ENCODE data around the gene SERPINE2. TPM values are rescaled to one million over a fixed set of nuclear protein-coding genes. Genes with fewer than 3 reads are reported as not detected.

Gene SERPINE2
- total RNA-seq, 1 donor, result 658 TPM

DNA sequence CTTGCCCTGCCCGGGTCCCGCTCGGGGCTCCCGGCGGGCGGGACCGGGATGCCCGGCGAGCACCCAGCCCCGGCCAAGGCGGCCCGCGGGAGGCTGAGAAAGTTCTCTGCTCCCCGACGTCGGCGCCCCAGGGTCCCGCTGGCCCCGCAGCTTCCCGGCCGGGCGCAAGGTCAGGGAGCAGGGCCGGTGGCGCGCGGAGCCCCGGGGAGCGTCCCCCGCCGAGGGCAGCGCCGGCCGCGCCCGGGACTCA lies 331 bp downstream of the SERPINE2 start:
- H4K20me1 ChIP-seq (ENCODE audit: insufficient read depth, low read length), result peaks cover 32% of the 10 kb centered on the region
- H2AFZ ChIP-seq (ENCODE audit: low read length), result no peak overlapping the region
- H3K27ac ChIP-seq (ENCODE audit: low read depth, low read length), result peak overlapping the region; percentile 17
- peaks cover 3% of the 10 kb centered on the region for H3K36me3 ChIP-seq (ENCODE audit: insufficient read depth, low read length)
- peaks cover 48% of the 10 kb centered on the region for H3K79me2 ChIP-seq (ENCODE audit: insufficient read depth, low read length)
- H3K27me3 ChIP-seq (ENCODE audit: insufficient read depth, low read length), result no peaks in the 10 kb centered on the region
- no peaks in the 10 kb centered on the region for H3K9me3 ChIP-seq (ENCODE audit: low read depth, low read length)
- peak; percentile 91 for DNase-seq (ENCODE audit: insufficient read length, low spot score, missing footprints)
- peaks cover 9% of the 10 kb centered on the region for H3K4me1 ChIP-seq (ENCODE audit: insufficient read depth, low read length)
- TF ChIP-seq, protein P1, sequence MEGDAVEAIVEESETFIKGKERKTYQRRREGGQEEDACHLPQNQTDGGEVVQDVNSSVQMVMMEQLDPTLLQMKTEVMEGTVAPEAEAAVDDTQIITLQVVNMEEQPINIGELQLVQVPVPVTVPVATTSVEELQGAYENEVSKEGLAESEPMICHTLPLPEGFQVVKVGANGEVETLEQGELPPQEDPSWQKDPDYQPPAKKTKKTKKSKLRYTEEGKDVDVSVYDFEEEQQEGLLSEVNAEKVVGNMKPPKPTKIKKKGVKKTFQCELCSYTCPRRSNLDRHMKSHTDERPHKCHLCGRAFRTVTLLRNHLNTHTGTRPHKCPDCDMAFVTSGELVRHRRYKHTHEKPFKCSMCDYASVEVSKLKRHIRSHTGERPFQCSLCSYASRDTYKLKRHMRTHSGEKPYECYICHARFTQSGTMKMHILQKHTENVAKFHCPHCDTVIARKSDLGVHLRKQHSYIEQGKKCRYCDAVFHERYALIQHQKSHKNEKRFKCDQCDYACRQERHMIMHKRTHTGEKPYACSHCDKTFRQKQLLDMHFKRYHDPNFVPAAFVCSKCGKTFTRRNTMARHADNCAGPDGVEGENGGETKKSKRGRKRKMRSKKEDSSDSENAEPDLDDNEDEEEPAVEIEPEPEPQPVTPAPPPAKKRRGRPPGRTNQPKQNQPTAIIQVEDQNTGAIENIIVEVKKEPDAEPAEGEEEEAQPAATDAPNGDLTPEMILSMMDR (IDR thresholded peaks at IDR 0.05; ENCODE audit: extremely low read depth, low read depth, low read length), result no peak
- peak overlapping the region; percentile 87 for H3K4me3 ChIP-seq (ENCODE audit: insufficient read depth, low read length)
- H3K4me2 ChIP-seq (ENCODE audit: insufficient read depth, low read length), result peak overlapping the region; percentile 96

DNA sequence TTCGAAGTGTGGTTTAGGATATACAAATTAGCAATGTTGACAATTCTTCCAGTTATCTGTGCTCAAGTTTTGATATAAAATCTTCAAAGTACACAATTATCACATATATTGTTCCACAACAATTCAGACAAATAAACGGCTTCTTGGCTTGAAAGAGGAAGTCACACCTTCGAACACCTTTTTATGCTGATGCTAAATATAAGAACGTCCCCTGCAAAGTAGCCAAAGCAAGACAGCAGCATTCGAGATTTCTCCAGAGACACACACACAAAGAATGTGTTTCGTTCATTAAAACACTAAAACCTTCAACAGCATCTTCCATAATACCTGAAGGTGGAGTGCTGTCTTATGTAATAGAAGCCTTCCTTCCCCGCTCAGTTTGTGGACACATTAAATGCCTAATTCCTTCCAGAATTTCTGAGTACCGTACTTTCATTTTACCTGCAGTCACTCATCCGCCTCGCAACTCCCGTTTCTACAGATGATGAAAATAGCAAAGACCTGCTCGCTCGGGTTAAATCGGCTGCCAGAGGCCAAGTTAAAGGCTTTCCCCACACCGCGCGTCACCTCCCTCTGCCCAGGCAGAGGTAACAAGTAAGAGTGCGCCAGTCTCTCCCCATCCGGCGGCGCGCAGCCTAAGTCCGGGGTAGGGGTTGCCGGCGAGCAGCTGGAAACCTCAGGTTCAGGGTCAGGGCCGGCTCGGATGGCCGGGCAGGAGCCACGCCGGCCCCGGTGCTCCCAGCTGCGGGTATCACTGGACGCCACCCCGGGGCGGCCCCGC lies 847 bp downstream of the SERPINE2 start:
- peak overlapping the region; percentile 78 for H2AFZ ChIP-seq (ENCODE audit: low read length)
- H3K36me3 ChIP-seq (ENCODE audit: insufficient read depth, low read length), result peaks cover 3% of the 10 kb centered on the region
- TF ChIP-seq, protein P1 (IDR thresholded peaks at IDR 0.05; ENCODE audit: extremely low read depth, low read depth, low read length), result no peak
- peaks cover 9% of the 10 kb centered on the region for H3K4me1 ChIP-seq (ENCODE audit: insufficient read depth, low read length)
- no peaks in the 10 kb centered on the region for H3K9me3 ChIP-seq (ENCODE audit: low read depth, low read length)
- no peaks in the 10 kb centered on the region for H3K27me3 ChIP-seq (ENCODE audit: insufficient read depth, low read length)
- peak overlapping the region; percentile 96 for H3K4me2 ChIP-seq (ENCODE audit: insufficient read depth, low read length)
- peak overlapping the region; percentile 87 for H3K4me3 ChIP-seq (ENCODE audit: insufficient read depth, low read length)
- H3K27ac ChIP-seq (ENCODE audit: low read depth, low read length), result peak overlapping the region; percentile 17
- peaks cover 53% of the 10 kb centered on the region for H3K79me2 ChIP-seq (ENCODE audit: insufficient read depth, low read length)
- peaks cover 32% of the 10 kb centered on the region for H4K20me1 ChIP-seq (ENCODE audit: insufficient read depth, low read length)
- DNase-seq (ENCODE audit: insufficient read length, low spot score, missing footprints), result peak; percentile 92

DNA sequence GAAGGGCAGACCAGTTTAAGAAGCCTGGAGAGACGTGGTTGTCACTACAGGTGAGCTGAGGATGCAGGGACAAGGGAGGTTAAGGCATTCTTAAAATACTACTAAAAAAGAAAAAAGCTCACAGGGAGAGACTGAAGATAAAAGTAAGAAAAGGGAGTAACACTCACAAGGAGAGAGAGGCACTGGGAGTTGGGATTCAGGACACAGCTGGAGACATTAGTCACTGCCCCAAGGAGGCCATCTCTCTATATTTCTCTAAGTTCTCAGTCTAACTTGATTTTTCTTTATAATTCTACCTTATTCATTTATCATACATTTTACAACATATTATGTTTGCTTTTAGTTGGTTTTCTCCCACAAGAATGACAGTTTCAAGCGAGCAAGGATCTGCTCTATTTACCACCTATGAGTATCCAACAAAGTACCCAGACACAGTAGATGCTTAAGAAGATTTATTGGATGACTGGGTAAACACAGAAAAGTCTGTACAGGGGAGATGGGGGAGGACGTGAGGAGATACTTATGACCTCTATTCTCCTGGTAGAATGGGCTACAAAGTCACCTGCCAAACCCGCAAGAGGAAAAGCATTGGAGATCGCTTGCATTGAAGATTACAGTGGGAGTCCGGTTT lies 2.2 kb downstream of the SERPINE2 start:
- Histone ChIP-seq H2AFZ (ENCODE audit: low read length) (no peak overlapping the region), H4K20me1 (ENCODE audit: insufficient read depth, low read length) (peaks cover 42% of the 10 kb centered on the region), H3K4me2 (ENCODE audit: insufficient read depth, low read length) (peak overlapping the region; percentile 96), H3K4me1 (ENCODE audit: insufficient read depth, low read length) (peaks cover 9% of the 10 kb centered on the region), H3K27ac (ENCODE audit: low read depth, low read length) (no peak overlapping the region), H3K9me3 (ENCODE audit: low read depth, low read length) (no peaks in the 10 kb centered on the region), H3K27me3 (ENCODE audit: insufficient read depth, low read length) (no peaks in the 10 kb centered on the region), H3K4me3 (ENCODE audit: insufficient read depth, low read length) (peak overlapping the region; percentile 87), H3K79me2 (ENCODE audit: insufficient read depth, low read length) (peaks cover 67% of the 10 kb centered on the region), H3K36me3 (ENCODE audit: insufficient read depth, low read length) (peaks cover 10% of the 10 kb centered on the region)
- no peak for DNase-seq (ENCODE audit: insufficient read length, low spot score, missing footprints)
- TF ChIP-seq, protein P1 (IDR thresholded peaks at IDR 0.05; ENCODE audit: extremely low read depth, low read depth, low read length), result no peak

DNA sequence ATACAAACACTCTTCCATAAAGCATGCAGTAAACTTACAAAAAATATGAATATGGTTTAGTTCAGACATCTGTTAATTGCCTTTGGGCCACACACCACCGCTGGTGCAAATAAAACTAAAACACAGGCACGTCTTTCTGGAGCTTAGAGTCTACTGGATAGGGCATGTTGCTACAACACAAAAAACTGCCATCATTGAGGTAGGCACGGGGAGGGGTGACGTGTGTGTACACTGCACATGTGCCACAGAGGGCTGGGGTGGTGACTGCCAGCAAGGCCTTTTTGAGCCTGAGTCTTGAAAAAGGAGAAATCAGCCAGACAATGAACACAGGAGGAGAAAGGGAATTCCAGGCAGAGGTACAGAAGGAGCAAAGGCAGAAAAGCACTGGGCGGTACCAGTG lies 5.1 kb downstream of the SERPINE2 start:
- no peak for DNase-seq (ENCODE audit: insufficient read length, low spot score, missing footprints)
- Histone ChIP-seq H3K4me1 (ENCODE audit: insufficient read depth, low read length) (peaks cover 9% of the 10 kb centered on the region), H3K27ac (ENCODE audit: low read depth, low read length) (no peak overlapping the region), H3K9me3 (ENCODE audit: low read depth, low read length) (no peaks in the 10 kb centered on the region), H3K27me3 (ENCODE audit: insufficient read depth, low read length) (no peaks in the 10 kb centered on the region), H3K79me2 (ENCODE audit: insufficient read depth, low read length) (peaks cover 95% of the 10 kb centered on the region), H4K20me1 (ENCODE audit: insufficient read depth, low read length) (peaks cover 57% of the 10 kb centered on the region), H2AFZ (ENCODE audit: low read length) (no peak overlapping the region), H3K36me3 (ENCODE audit: insufficient read depth, low read length) (peaks cover 10% of the 10 kb centered on the region), H3K4me2 (ENCODE audit: insufficient read depth, low read length) (no peak overlapping the region), H3K4me3 (ENCODE audit: insufficient read depth, low read length) (no peak overlapping the region)
- TF ChIP-seq, protein P1 (IDR thresholded peaks at IDR 0.05; ENCODE audit: extremely low read depth, low read depth, low read length), result no peak
